ENCODE data around the gene NDUFB8. TPM values are rescaled to one million over a fixed set of nuclear protein-coding genes. Genes with fewer than 3 reads are reported as not detected.

The NDUFB8 gene
- total and polyA plus RNA-seq, 2 donors (not counting 3 experiments of a cell fraction or from before 2014, with no cell fraction given): 193 to 526 TPM

Other genes with a start within 250 kb of the NDUFB8 start
- 45.9 and 54.0 TPM in 2 replicates for gene BLOC1S2, start 243.2 kb downstream of the NDUFB8 start, total RNA-seq
- gene BLOC1S2, start 243.2 kb downstream of the NDUFB8 start, polyA plus RNA-seq: 12.0 and 18.7 TPM in 2 replicates
- gene PKD2L1, start 199.6 kb downstream of the NDUFB8 start, total RNA-seq: not detected in 2 replicates
- gene PKD2L1, start 199.6 kb downstream of the NDUFB8 start, polyA plus RNA-seq: not detected in 2 replicates
- gene SCD, start 182.6 kb downstream of the NDUFB8 start, total RNA-seq: 396 and 426 TPM in 2 replicates
- gene SCD, start 182.6 kb downstream of the NDUFB8 start, polyA plus RNA-seq: 258 and 266 TPM in 2 replicates
- not detected in 2 replicates for gene WNT8B, start 66.9 kb downstream of the NDUFB8 start, total RNA-seq
- not detected in 2 replicates for gene WNT8B, start 66.9 kb downstream of the NDUFB8 start, polyA plus RNA-seq
- gene SEC31B, start 10.0 kb downstream of the NDUFB8 start, total RNA-seq: 11.1 and 12.5 TPM in 2 replicates
- 13.3 and 14.4 TPM in 2 replicates for gene SEC31B, start 10.0 kb downstream of the NDUFB8 start, polyA plus RNA-seq
- 33.8 and 34.0 TPM in 2 replicates for gene HIF1AN, start 6.1 kb upstream of the NDUFB8 start, total RNA-seq
- 7.3 and 7.6 TPM in 2 replicates for gene HIF1AN, start 6.1 kb upstream of the NDUFB8 start, polyA plus RNA-seq
- not detected in 2 replicates for gene PAX2, start 215.7 kb upstream of the NDUFB8 start, total RNA-seq
- not detected in 2 replicates for gene PAX2, start 215.7 kb upstream of the NDUFB8 start, polyA plus RNA-seq